Iris pigment epithelial cell (primary cell): ENCODE measurements around the gene POU2F2.
A peak's percentile ranks its signal among the peaks of the same experiment; 100 is the strongest.
"Not testable (repeated sequence)": the region's sequence is repeated elsewhere in the genome, so short reads cannot be mapped to it uniquely, and the experiment has no call there.

Source experiments
- DNase-seq: peaks from one replicate; pipeline ENCODE4 v3.0.0-alpha.2; 2011; ENCODE audit warnings: low read depth

POU2F2 gene

GRCh38 chr19:42059196-42059595 is 73.0 kb downstream of the POU2F2 start:
- no peak for DNase-seq

- no peak for DNase-seq
Measured at GRCh38 chr19:42057846-42058245, 74.4 kb downstream of the POU2F2 start.

GRCh38 chr19:42054205-42054604 is 78.0 kb downstream of the POU2F2 start:
- no peak for DNase-seq

GRCh38 chr19:42053037-42053935 is 79.0 kb downstream of the POU2F2 start:
- no peak for DNase-seq

GRCh38 chr19:42052241-42052863 is 79.9 kb downstream of the POU2F2 start:
- DNase-seq = no peak

- peak; percentile 10 for DNase-seq
Measured at GRCh38 chr19:42051166-42052115, 80.8 kb downstream of the POU2F2 start.

GRCh38 chr19:42048992-42049391 is 83.3 kb downstream of the POU2F2 start:
- no peak for DNase-seq

GRCh38 chr19:42045575-42045974 is 86.7 kb downstream of the POU2F2 start:
- no peak for DNase-seq

GRCh38 chr19:42042455-42043170 is 89.6 kb downstream of the POU2F2 start:
- no peak for DNase-seq

- DNase-seq = not testable (repeated sequence)
Measured at GRCh38 chr19:42040491-42040890, 91.8 kb downstream of the POU2F2 start.

GRCh38 chr19:42040031-42040430 is 92.2 kb downstream of the POU2F2 start:
- no peak for DNase-seq

GRCh38 chr19:42038666-42039065 is 93.6 kb downstream of the POU2F2 start:
- no peak for DNase-seq

- DNase-seq = no peak
Measured at GRCh38 chr19:42037649-42038048, 94.6 kb downstream of the POU2F2 start.
